DND-41 (cell line): Measurements from ENCODE around the gene SPEF1.

Source experiments
- CTCF ChIP-seq: IDR thresholded peaks from 2 replicates; pipeline ENCODE4 v1.5.1; 2012; ENCODE audit warnings: borderline replicate concordance, low read length, moderate library complexity, mild to moderate bottlenecking; ENCODE audit not compliant: poor library complexity, severe bottlenecking; ENCODE audit errors: extremely low read depth
- EZH2 ChIP-seq: IDR thresholded peaks from 3 replicates; pipeline ENCODE4 v1.6.1; 2012; ENCODE audit warnings: borderline replicate concordance, low read depth, mild to moderate bottlenecking, moderate library complexity, low read length, inconsistent platforms; ENCODE audit not compliant: severe bottlenecking

GRCh38 chr20:3812259-3812681 lies 31.0 kb upstream of the SPEF1 start:
- TF ChIP-seq CTCF (no peak), EZH2 (no peak)
